ENCODE results near the gene TMA7B. TPM values are rescaled to one million over a fixed set of nuclear protein-coding genes. Genes with fewer than 3 reads are reported as not detected.

The TMA7B gene
- total and polyA plus RNA-seq, 10 of the 15 experiments (the other 5 are each of a cell fraction or from before 2014, with no cell fraction given), result 0.33 to 2.9 (median 1.8) TPM

DNA sequence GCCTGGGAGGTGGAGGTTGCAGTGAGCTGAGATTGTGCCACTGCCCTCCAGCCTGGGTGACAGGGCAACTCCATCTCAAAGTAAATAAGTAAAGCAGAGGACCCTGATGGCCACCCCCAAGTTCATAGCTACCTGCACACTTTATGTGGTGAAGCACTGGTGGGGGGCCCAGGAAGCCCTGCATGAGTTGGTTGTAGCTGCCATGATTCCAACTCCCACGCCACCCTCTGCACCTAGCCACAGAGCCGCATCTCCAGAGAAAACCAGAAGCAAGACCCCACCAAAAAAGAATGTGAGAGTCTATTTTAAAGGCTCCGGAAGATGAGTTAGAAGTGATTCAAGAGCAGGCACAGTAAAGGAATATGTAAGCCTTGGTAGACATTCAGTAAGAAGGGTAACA, 20.4 kb upstream of the TMA7B start:
- ChIA-PET SMC1A (ENCODE audit: uncharacterized antibody, unreplicated experiment) (interaction anchor here (0.7 kb wide), 1 partner anchor 10 kb away, joined by 3 read pairs; no protein-coding TSS in a partner anchor), CTCF (interaction anchor here (1.2 kb wide), 1 partner anchor 85 kb away, joined by 3 read pairs; no protein-coding TSS in a partner anchor), POLR2A (no interaction called here), RAD21 (ENCODE audit: unreplicated experiment) (interaction anchor here (0.7 to 1.0 kb wide), 3 partner anchors 13 to 85 kb away, joined by 3 to 7 read pairs (median 3); no protein-coding TSS in a partner anchor)
- Histone ChIP-seq H3K4me1 (ENCODE audit: control insufficient read depth, insufficient read depth, low read length) (peaks cover 2% of the 10 kb centered on the region; the same call in 1 of the 2 replicates), H3K4me2 (ENCODE audit: control insufficient read depth, insufficient read depth) (no peak overlapping the region), H3K27me3 (replicated peaks in 1 of 2; ENCODE audit: control insufficient read depth in 2 of 2, insufficient read depth in 2 of 2, low read length in 1 of 2) (no peaks in the 10 kb centered on the region), H3K9ac (ENCODE audit: control insufficient read depth, insufficient read depth, low read length) (no peak overlapping the region), H3K36me3 (ENCODE audit: control insufficient read depth in 2 of 2, insufficient read depth in 2 of 2, low read length in 1 of 2) (peaks cover 8 to 11% of the 10 kb centered on the region in 2 experiments; a peak in 3 of 4 replicates), H3K4me3 (no peak overlapping the region), H4K20me1 (ENCODE audit: control insufficient read depth, insufficient read depth) (peaks cover 2% of the 10 kb centered on the region; the same call in 1 of the 2 replicates), H3K27ac (ENCODE audit: control insufficient read depth, insufficient read depth) (no peak overlapping the region), H3K79me2 (ENCODE audit: control insufficient read depth, insufficient read depth, low read length) (peaks cover 66% of the 10 kb centered on the region), H3K9me3 (replicated peaks; ENCODE audit: control insufficient read depth, insufficient read depth, low read length) (no peaks in the 10 kb centered on the region), H2AFZ (ENCODE audit: control insufficient read depth, low read depth, low read length) (no peak overlapping the region)
- ATAC-seq (no peak), DNase-seq (ENCODE audit: low read depth, low spot score) (no peak), FAIRE-seq (no peak)
- TF ChIP-seq IKZF2 (IDR thresholded peaks at IDR 0.05), result no peak
- TF ChIP-seq ZSCAN29 (IDR thresholded peaks at IDR 0.05), result no peak
- TF ChIP-seq RFX5 (IDR thresholded peaks at IDR 0.05; ENCODE audit: low read depth, low read length), result no peak
- no peak for TF ChIP-seq CREM (IDR thresholded peaks at IDR 0.05; ENCODE audit: low read depth)
- no peak for TF ChIP-seq SMAD5 (IDR thresholded peaks at IDR 0.05; ENCODE audit: low read depth)
- BruUV-seq (replicated peaks), result no TSS peak
- in situ Hi-C loops (cut with MboI) (loop anchor here (5.0 kb wide), 1 partner anchor 398 kb away; no protein-coding TSS in a partner anchor), intact Hi-C loops (cut with micrococcal nuclease; ENCODE audit: unreplicated experiment) (loop anchor here (10.0 kb wide), 2 partner anchors 85 to 305 kb away; no protein-coding TSS in a partner anchor)
- WGBS (ENCODE audit: insufficient coverage, insufficient replicate concordance, low lambda C conversion rate, missing lambda C conversion rate), result 80% methylated on average over 3 of the region's 3 CpGs

DNA sequence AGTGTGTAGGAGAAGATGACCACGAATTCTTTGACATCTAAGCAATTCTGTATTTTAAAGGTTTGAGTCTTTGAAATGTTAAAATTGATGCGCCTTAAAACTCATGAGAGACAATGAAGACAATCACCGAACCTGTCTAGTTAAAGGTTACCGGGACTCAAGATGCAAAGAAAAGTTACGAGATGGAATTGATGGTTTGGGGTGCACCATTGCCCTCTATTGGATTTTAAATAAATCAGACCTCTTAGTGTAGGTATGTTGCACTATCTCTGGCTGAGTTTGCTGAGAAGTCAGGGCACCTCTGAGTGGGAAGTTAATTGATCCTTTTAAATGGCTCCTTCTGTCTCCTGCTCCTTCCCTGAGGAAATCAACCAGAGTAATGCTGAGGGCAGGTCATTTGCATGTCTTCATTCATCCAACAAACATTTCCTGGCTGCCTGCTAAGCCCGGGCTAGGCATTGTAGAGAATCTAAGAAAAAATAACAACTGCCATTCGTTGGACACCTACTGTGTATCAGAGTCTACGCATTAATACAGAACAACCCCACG, 19.4 kb upstream of the TMA7B start:
- 53% methylated on average over 9 of the region's 9 CpGs for WGBS (ENCODE audit: insufficient coverage, insufficient replicate concordance, low lambda C conversion rate, missing lambda C conversion rate)
- in situ Hi-C loops (cut with MboI), result loop anchor here (5.0 kb wide), 1 partner anchor 399 kb away; no protein-coding TSS in a partner anchor
- CTCF ChIA-PET, result interaction anchor here (2.9 kb wide), 1 partner anchor 8 kb away, joined by 37 read pairs; no protein-coding TSS in a partner anchor

More for the DNA sequence above, 19.4 kb upstream of the TMA7B start:
- SMC1A ChIA-PET (ENCODE audit: uncharacterized antibody, unreplicated experiment), result interaction anchor here (1.1 to 2.9 kb wide), 2 partner anchors 10 to 43 kb away, joined by 3 to 13 read pairs; no protein-coding TSS in a partner anchor
- ATAC-seq, result peak; percentile 32; the same call in 1 of the 3 replicates
- peaks cover 2% of the 10 kb centered on the region; the same call in 1 of the 2 replicates for H3K4me1 ChIP-seq (ENCODE audit: control insufficient read depth, insufficient read depth, low read length)
- peaks cover 2% of the 10 kb centered on the region; the same call in 1 of the 2 replicates for H4K20me1 ChIP-seq (ENCODE audit: control insufficient read depth, insufficient read depth)
- FAIRE-seq, result no peak
- no peak overlapping the region for H3K4me2 ChIP-seq (ENCODE audit: control insufficient read depth, insufficient read depth)
- H2AFZ ChIP-seq (ENCODE audit: control insufficient read depth, low read depth, low read length), result no peak overlapping the region
- BruUV-seq (replicated peaks), result no TSS peak
- peak; percentile 14; the same call in 1 of the 2 replicates for TF ChIP-seq SMC3 (IDR thresholded peaks at IDR 0.05; ENCODE audit: borderline replicate concordance, low read length)
- TF ChIP-seq, protein P1, sequence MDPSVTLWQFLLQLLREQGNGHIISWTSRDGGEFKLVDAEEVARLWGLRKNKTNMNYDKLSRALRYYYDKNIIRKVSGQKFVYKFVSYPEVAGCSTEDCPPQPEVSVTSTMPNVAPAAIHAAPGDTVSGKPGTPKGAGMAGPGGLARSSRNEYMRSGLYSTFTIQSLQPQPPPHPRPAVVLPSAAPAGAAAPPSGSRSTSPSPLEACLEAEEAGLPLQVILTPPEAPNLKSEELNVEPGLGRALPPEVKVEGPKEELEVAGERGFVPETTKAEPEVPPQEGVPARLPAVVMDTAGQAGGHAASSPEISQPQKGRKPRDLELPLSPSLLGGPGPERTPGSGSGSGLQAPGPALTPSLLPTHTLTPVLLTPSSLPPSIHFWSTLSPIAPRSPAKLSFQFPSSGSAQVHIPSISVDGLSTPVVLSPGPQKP (IDR thresholded peaks at IDR 0.05; ENCODE audit: low read depth, low read length), result no peak
- TF ChIP-seq, protein P2, sequence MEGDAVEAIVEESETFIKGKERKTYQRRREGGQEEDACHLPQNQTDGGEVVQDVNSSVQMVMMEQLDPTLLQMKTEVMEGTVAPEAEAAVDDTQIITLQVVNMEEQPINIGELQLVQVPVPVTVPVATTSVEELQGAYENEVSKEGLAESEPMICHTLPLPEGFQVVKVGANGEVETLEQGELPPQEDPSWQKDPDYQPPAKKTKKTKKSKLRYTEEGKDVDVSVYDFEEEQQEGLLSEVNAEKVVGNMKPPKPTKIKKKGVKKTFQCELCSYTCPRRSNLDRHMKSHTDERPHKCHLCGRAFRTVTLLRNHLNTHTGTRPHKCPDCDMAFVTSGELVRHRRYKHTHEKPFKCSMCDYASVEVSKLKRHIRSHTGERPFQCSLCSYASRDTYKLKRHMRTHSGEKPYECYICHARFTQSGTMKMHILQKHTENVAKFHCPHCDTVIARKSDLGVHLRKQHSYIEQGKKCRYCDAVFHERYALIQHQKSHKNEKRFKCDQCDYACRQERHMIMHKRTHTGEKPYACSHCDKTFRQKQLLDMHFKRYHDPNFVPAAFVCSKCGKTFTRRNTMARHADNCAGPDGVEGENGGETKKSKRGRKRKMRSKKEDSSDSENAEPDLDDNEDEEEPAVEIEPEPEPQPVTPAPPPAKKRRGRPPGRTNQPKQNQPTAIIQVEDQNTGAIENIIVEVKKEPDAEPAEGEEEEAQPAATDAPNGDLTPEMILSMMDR (IDR thresholded peaks at IDR 0.05 in 2 of 3, conservative IDR thresholded peaks at IDR 0.05 in 1 of 3; ENCODE audit: control insufficient read depth in 2 of 3, extremely low read depth in 1 of 3, insufficient read depth in 1 of 3, low read depth in 3 of 3, low read length in 3 of 3), result peak; percentile 1 to 45 (median 27); a peak in 3 of 6 replicates
- TF ChIP-seq RAD21 (IDR thresholded peaks at IDR 0.05; ENCODE audit: insufficient read depth, low read depth, low read length), result peak; percentile 64
- H3K36me3 ChIP-seq (ENCODE audit: control insufficient read depth in 2 of 2, insufficient read depth in 2 of 2, low read length in 1 of 2), result peaks cover 8 to 11% of the 10 kb centered on the region in 2 experiments; a peak in 3 of 4 replicates
- H3K27me3 ChIP-seq (replicated peaks in 1 of 2; ENCODE audit: control insufficient read depth in 2 of 2, insufficient read depth in 2 of 2, low read length in 1 of 2), result no peaks in the 10 kb centered on the region
- POLR2A ChIA-PET, result no interaction called here
- H3K9ac ChIP-seq (ENCODE audit: control insufficient read depth, insufficient read depth, low read length), result no peak overlapping the region
- peaks cover 57% of the 10 kb centered on the region for H3K79me2 ChIP-seq (ENCODE audit: control insufficient read depth, insufficient read depth, low read length)
- H3K4me3 ChIP-seq, result no peak overlapping the region
- intact Hi-C loops (cut with micrococcal nuclease; ENCODE audit: unreplicated experiment), result no loop called here
- H3K27ac ChIP-seq (ENCODE audit: control insufficient read depth, insufficient read depth), result no peak overlapping the region
- RAD21 ChIA-PET (ENCODE audit: unreplicated experiment), result no interaction called here
- H3K9me3 ChIP-seq (replicated peaks; ENCODE audit: control insufficient read depth, insufficient read depth, low read length), result no peaks in the 10 kb centered on the region
- no peak for DNase-seq (ENCODE audit: low read depth, low spot score)

All from GM12878 (cell line).